GM18505 (cell line): ENCODE data around the gene STK4.
"Not testable (repeated sequence)": the region's sequence is repeated elsewhere in the genome, so short reads cannot be mapped to it uniquely, and the experiment has no call there.

Experiments used
- ATAC-seq: cut with Tn5 transposase; IDR thresholded peaks from one replicate; pipeline ENCODE4 v1.9.1; 2021; ENCODE audit not compliant: unreplicated experiment
- POLR2A ChIP-seq: IDR thresholded peaks from 4 replicates; pipeline ENCODE4 v1.6.1; 2011; ENCODE audit warnings: borderline replicate concordance; ENCODE audit not compliant: insufficient read depth, insufficient read length; ENCODE audit errors: extremely low read depth

Gene STK4

DNA sequence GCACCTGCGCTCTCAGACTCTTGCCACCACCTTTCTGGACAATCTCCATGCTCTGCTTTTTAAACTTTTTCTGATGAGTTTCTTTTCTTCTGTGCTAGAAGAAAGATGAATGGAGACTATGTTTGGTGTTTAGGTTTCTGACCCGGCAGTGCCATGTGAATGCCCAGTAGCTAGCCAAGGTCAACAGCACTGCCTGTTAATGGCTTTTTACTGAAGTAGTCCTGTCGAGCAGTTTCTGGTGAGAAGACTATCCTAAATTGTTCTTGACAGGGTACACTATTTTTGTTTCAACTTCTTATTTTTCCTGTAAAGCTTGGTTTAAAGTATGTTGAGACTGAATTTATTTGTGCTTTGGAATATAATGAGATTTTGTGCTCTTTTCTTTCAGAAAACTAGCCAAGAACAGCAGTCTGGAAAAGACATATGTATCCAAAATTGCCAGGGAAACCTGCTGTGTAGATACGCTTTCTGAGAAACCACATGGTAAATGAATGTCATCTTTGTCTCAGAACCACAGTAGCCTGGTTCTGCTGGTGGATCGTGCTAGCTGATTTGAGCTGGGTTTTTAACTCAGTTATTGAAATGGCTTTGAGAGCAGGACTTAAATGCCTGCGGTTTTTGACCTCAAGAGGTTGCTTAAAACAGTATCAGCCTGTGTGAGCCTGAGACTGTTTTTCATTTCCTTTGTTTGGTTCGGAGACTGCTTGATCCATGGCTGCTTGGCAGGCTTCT is 86.6 kb downstream of the STK4 start:
- ATAC-seq = no peak
- no peak for TF ChIP-seq POLR2A

DNA sequence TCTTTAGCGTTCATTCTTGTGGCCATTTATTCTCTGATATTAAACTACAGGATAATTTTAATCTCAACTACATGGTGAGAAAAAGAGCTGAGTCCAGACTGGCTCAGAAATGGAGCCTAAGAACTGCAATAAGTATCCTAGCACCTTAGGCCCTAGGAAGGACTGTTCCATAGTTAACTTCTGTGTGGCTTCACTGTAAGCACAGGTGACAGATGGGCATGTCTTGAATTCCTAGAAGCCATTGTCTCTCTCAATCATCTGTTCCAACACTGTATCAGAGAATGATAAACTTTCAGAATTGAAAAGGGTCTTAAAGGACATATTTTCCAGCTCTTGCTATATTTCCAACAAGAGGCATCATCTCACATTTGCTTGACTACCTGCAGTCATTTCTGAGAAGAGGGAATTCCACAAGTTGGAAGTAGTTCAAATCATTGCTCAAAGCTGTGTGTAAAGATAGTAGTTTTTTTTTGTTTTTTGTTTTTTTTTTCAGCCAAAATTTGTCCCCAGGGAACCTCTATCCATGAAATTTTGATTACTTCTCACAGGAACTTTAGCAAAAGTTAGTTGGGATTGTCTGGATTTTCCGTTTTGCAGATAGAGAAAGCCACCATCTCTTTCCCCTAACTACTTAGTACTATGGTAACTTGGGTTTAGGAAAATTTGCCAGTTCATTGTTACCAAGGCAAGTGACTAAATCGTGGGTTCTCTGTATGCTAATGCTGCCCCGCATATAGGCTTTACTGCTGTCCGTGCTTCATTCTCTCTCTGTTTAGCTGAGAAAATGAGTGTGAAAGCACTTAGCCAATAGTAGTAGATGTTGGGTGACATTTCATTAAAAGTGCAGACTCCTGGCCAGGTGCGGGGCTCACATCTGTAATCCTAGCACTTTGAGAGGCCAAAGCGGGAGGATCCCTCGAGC is 87.4 kb downstream of the STK4 start:
- TF ChIP-seq POLR2A = no peak
- ATAC-seq = no peak

DNA sequence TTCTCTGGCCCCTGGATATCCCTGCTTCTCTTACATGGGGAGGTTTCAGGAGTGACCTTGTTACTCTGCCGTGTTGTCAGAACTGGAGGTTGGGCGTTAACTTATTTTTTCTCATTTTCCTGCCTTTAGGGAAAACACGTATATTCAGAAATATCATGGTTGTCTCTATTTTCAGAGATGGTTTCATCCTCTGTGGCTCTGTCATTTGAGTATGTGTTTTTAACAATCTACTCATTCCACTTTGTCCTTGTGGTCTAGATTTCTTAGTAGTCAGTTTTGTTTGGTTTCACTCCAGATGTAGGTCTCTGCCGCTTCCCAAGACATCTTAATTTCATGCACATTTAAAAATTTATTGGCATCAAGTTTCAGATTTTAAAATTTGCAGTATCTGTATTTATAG is 88.7 kb downstream of the STK4 start:
- no peak for ATAC-seq
- TF ChIP-seq POLR2A = no peak

DNA sequence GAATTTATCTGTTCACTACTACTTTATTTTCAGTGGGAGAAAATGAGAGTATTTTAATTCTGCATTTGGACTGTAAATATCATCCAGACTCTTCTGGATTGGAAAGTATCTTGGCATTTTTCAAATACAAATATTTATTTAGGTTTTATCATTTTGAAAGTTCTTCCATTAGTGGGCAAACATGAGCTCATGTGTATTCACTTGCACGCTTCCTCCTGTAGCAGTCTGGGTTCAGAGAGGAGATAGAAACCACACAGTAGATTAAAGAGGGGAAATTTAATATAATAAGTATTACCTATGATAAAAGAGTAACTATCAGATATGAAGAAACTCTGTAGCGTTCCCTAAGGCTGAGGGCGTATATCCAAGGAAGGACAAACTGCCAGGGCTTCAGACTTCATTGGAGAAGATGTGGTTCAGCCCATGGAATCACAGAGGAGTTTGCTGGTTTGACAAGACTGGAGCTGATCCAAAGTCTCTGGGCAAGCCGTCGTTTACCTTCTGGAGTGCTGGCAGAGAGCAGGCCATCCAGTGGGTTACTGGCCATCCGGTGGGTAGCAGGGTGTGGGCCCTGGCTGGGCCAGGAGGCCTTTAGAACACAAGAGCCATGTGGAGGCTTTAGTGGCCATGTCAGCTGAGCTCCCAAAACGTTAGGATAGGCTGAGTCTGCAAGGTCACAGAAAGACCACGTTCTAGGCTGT is 90.3 kb downstream of the STK4 start:
- no peak for TF ChIP-seq POLR2A

DNA sequence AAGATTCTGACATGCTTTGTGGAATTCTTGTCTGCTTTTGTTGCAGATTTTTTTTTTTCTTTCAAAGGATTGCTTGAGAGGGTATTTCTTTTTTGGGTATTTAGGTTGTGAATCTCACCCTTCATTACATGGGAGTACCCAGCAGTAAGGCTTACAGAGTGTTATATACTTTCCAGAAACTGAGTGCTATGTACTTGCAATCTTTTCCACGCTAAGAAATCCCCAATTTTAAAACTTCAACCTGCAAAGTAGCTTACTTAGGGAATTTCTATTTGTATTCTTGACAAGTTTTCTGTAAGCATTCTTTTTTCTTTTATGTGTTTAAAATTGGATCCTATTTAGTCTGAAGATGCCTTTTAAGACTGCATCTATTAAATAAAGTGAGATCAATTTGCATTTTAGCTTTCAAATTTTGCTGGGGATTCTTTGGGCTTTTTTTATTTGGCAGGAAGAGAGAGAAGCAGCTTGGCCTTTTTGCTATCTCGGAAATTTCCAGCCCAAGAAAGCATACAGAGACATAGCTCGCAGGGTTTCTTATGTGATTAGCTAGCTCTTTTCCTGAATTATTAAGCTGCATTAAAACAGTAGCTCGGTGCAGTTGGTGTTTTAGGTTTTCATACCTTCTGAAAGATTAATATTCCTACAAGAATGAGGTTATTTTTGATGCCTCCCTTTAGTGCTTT is 92.0 kb downstream of the STK4 start:
- ATAC-seq = no peak
- TF ChIP-seq POLR2A = no peak

More for the DNA sequence above, 90.3 kb downstream of the STK4 start:
- no peak for ATAC-seq

DNA sequence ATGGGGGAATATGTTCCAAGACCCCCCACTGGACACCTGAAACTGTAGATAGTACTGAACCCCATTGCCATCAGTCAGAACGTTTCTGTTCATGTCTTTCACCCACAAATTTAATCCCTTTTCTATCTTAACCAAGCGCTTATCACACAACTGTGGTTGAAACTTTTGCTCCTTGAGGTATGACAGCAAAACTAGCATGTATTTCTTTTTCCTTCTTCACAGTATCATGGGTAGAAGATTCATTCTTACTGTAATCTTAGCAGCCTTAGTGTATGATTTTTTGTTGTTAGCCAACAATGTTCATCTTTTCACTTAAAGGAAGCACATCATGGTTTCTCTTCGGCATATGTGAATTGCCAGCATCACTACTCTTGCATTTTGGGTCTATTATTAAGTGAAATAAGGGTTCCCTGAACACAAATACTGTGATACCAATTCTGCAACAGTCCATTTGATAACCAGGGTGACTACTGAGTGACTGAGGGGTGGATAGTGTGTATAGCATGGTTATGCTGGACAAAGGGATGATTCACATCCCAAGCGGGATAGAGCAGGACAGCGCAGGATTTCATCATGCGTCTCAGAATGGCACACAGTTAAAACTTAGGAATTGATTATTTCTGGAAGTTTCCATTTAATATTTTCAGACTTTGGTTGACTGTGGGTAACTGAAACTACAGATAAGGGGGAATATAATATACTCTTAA is 92.9 kb downstream of the STK4 start:
- TF ChIP-seq POLR2A = no peak
- no peak for ATAC-seq

DNA sequence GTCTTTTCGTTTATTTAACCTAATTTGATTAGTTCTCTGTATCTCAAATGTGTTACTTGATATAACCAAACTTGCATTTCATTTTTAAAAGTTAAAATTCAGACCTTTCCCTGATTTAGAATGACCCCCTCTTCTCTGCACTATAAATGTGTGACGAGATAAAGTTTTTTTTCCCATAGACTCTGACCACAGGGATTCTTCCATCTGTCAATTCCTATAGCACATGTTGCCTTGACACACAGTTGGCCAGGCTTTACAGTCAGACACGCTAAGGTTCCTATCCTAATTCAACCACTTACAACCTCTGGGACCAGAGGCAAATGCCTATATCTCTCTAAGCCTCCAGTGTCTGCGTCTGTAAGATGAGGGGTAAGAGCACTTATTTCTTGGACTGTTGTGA is 94.0 kb downstream of the STK4 start:
- ATAC-seq = no peak
- no peak for TF ChIP-seq POLR2A

- ATAC-seq = no peak
- TF ChIP-seq POLR2A = no peak
Measured at GRCh38 chr20:45061244-45061643, 94.9 kb downstream of the STK4 start.

DNA sequence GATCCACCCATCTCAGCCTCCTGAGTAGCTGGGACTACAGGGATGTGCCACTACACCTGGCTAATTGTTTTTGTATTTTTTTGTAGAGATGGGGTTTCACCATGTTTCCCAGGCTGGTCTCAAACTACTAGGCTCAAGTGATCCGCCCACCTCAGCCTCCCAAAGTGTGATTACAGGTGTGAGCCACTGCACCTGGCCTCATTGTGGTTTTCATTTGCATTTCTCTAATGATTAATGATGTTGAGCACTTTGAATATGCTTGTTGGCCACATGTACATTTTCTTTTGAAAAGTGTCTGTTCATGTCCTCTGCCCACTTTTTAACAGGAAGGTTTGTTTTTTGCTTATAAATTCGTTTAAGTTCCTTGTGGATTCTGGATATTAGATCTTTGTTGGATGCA is 96.8 kb downstream of the STK4 start:
- ATAC-seq = not testable (repeated sequence)

DNA sequence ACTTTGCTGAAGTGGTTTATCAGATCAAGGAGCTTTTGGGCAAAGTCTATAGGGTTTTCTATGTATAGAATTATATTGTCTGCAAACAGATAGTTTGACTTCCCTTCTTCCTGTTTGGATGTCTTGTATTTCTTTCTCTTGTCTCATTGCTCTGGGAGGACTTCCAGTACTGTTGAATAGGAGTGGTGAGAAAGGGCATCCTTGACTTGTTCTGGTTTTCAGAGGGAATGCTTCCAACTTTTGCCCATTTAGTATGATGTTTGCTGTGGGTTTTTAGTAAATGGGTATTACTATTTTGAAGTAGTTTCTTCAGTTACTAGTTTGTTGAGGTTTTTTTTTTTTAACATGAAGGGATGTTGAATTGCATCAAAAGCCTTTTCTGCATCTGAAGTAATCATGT is 98.5 kb downstream of the STK4 start:
- TF ChIP-seq POLR2A = no peak
- no peak for ATAC-seq

- TF ChIP-seq POLR2A = no peak
Measured at GRCh38 chr20:45066372-45066771, 100.1 kb downstream of the STK4 start.

GRCh38 chr20:45067087-45067486 is 100.8 kb downstream of the STK4 start:
- no peak for ATAC-seq
- no peak for TF ChIP-seq POLR2A

More at GRCh38 chr20:45066372-45066771, 100.1 kb downstream of the STK4 start:
- ATAC-seq = no peak
